Neural crest cell (in vitro differentiated cells): Measurements from ENCODE around the gene RCC1. TPM values are rescaled to one million over a fixed set of nuclear protein-coding genes. Genes with fewer than 3 reads are reported as not detected.
A peak's percentile ranks its signal among the peaks of the same experiment; 100 is the strongest.

Experiments
- DNase-seq: peaks from one replicate; pipeline ENCODE4 v3.0.0; 2021; ENCODE audit warnings: low read depth, mixed read lengths, low spot score
- H3K27ac Mint-ChIP-seq: one replicate; pipeline ENCODE4 v1.8.0; 2021; ENCODE audit warnings: mild to moderate bottlenecking, mixed read lengths; ENCODE audit not compliant: unreplicated experiment
- H3K27me3 Mint-ChIP-seq: 2 replicates; pipeline ENCODE4 v1.8.0; 2021; ENCODE audit warnings: low read depth, mild to moderate bottlenecking, mixed read lengths
- H3K36me3 Mint-ChIP-seq: 2 replicates; pipeline ENCODE4 v1.8.0; 2021; ENCODE audit warnings: low read depth, mild to moderate bottlenecking, mixed read lengths
- H3K4me1 Mint-ChIP-seq: 2 replicates; pipeline ENCODE4 v1.8.0; 2021; ENCODE audit warnings: mixed read lengths
- H3K4me3 Mint-ChIP-seq: one replicate; pipeline ENCODE4 v1.8.0; 2021; ENCODE audit warnings: mild to moderate bottlenecking, mixed read lengths
- H3K9me3 Mint-ChIP-seq: 2 replicates; pipeline ENCODE4 v1.8.0; 2021; ENCODE audit warnings: mixed read lengths
- total RNA-seq: library from RNA; stranded (reverse); gene quantifications from 2 replicates; pipeline ENCODE4 v1.2.1, GENCODE V29; 2021
- TF ChIP-seq, protein P1 (sequence below): fragments of 200-600 bp; sonication (generic); conservative IDR thresholded peaks from 2 replicates; pipeline ENCODE4 v1.5.0; 2021; ENCODE audit warnings: antibody characterized with exemption, mild to moderate bottlenecking

The RCC1 gene
- total RNA-seq, 1 donor from 2014 or later, result 94.8 TPM

DNA sequence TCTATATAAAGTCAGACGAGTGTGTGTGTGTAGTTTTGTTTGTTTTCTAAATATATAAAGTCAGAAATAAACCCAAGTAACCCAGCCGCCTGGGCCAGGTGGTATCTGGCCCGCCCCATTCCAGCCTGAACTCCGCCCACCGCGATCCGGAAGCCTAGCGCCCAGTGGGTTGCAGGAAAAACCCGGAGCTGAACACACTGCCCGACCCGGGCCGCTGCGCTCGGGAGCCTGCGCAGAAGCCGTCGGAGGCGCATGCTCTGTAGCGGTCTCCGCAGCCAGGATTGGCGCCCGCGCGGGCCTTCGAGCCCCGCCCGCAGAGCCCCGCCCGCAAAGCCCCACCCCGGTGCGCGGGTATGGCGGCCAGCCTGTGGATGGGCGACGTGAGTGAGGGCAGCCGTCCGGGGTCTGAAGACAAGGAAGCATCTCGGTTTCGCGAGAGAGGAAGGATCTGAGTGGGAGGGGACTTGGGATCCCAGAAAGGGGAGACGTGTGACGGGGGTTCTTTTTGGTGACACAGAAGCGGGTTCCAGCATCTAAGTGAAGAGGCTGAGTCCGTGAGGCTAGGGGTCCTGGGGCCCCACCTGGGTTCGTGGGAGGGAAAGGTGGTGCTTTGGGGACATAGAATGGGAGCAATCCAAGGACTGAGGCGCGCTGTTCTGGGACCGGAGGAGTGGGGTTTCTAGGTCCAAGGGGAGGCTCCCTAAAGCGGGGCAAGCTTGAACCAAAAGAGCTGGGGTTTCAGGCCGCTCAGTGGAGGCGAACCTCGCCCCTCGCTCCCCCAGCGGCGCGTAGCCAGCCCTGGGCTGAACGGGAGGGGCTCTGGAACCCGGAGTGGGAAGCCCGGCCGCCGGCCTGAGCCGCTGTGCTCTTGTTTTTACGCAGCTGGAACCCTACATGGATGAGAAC is 47.2 kb downstream of the RCC1 start, which contains the start of gene TRNAU1AP:
TSS of gene TRNAU1AP (plus strand) at position 328 of the 906 bp plus-strand sequence. CDS start at position 354, 26 bp downstream.
- Mint-ChIP-seq H3K4me3 (peak within 1 kb of the TSS; percentile 99), H3K27me3 (no peaks in the 10 kb centered on the region), H3K27ac (peak within 1 kb of the TSS; percentile 98), H3K36me3 (no peaks in the 10 kb centered on the region), H3K9me3 (no peaks in the 10 kb centered on the region), H3K4me1 (peaks cover 20% of the 10 kb centered on the region)
- TF ChIP-seq, protein P1, sequence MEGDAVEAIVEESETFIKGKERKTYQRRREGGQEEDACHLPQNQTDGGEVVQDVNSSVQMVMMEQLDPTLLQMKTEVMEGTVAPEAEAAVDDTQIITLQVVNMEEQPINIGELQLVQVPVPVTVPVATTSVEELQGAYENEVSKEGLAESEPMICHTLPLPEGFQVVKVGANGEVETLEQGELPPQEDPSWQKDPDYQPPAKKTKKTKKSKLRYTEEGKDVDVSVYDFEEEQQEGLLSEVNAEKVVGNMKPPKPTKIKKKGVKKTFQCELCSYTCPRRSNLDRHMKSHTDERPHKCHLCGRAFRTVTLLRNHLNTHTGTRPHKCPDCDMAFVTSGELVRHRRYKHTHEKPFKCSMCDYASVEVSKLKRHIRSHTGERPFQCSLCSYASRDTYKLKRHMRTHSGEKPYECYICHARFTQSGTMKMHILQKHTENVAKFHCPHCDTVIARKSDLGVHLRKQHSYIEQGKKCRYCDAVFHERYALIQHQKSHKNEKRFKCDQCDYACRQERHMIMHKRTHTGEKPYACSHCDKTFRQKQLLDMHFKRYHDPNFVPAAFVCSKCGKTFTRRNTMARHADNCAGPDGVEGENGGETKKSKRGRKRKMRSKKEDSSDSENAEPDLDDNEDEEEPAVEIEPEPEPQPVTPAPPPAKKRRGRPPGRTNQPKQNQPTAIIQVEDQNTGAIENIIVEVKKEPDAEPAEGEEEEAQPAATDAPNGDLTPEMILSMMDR, result no peak
- peak; percentile 96 for DNase-seq

DNA sequence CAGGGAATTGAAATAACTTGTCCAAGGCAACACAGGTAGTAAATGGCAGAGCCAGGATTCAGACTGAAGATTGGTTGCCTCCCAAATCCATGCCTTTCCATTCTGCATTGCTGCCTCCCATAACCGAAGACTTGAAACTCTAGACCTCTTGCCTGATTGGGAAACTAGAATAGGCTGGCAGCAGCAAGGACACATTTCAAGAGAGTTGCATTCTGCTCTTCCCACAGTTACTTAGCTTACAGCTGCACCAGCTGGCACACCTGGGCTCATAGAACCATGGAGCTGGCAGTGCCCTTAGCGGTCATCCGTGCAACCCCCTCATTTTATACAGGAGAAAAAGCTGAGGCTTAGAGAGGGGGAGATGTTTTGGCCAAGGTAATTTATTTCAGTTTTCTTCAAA is 55.0 kb downstream of the RCC1 start:
- no peaks in the 10 kb centered on the region for H3K4me1 Mint-ChIP-seq
- no peak overlapping the region for H3K4me3 Mint-ChIP-seq
- DNase-seq, result no peak
- no peaks in the 10 kb centered on the region for H3K9me3 Mint-ChIP-seq
- H3K27me3 Mint-ChIP-seq, result no peaks in the 10 kb centered on the region
- TF ChIP-seq, protein P1, result no peak
- peaks cover 6% of the 10 kb centered on the region for H3K36me3 Mint-ChIP-seq
- no peak overlapping the region for H3K27ac Mint-ChIP-seq

DNA sequence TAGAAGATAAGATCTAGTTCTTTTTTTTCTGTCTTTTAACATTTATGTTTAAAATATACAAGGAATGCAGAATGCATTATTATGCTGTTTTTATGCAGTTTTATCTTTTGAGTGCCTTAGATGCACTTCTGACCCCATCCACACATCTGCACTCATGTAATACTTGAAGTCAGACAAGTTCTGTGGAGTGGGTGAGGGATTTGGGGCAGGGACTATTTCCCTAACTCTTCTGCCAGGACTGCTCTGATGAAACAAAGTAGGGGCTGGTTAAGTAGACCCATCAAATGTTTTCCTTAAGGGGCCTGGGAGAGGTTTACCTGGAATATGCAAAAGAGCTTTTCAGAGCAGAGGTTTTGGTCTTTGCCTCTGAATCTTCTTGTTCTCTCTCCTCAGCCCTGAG is 58.5 kb downstream of the RCC1 start:
- H3K27me3 Mint-ChIP-seq, result no peaks in the 10 kb centered on the region
- H3K4me1 Mint-ChIP-seq, result no peaks in the 10 kb centered on the region
- H3K36me3 Mint-ChIP-seq, result peaks cover 16% of the 10 kb centered on the region
- TF ChIP-seq, protein P1, result no peak
- H3K4me3 Mint-ChIP-seq, result no peak overlapping the region
- H3K27ac Mint-ChIP-seq, result no peak overlapping the region
- no peak for DNase-seq
- no peaks in the 10 kb centered on the region for H3K9me3 Mint-ChIP-seq

DNA sequence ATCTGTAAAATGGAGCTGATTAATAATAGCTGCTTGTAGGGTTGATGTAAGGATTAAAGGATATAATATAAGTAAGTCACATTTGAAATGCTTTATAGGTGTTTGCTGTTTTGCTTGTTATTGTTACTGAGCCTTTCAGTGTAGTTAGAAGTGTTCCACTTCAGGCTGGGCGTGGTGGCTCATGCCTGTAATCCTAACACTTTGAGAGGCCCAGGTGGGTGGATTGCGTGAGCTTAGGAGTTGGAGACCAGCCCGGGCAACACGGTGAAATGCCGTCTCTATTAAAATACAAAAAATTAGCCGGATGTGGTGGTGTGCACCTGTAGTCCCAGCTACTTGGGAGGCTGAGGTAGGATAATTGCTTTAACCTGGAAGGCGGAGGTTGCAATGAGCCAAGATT is 59.2 kb downstream of the RCC1 start:
- Mint-ChIP-seq H3K4me1 (no peaks in the 10 kb centered on the region), H3K4me3 (no peak overlapping the region), H3K9me3 (no peaks in the 10 kb centered on the region), H3K36me3 (peaks cover 12% of the 10 kb centered on the region), H3K27me3 (no peaks in the 10 kb centered on the region), H3K27ac (no peak overlapping the region)
- TF ChIP-seq, protein P1, result no peak
- DNase-seq, result no peak

DNA sequence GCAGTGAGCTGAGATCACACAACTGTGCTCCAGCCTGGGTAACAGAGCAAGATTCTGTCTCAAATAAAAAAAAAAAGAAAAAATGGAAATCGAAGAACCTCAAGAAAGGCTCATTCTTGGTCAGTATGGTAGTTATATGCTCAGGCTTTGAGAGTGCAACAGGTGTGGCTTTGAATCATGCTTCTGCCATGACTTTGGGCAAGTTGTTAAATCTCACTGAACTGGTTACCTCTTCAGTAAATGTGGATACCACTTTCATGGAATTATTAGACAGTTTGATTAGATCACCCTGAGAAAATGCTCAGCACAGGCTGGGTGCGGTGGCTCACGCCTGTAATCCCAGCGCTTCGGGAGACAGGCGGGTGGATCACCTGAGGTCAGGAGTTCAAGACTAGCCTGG is 59.9 kb downstream of the RCC1 start:
- no peaks in the 10 kb centered on the region for H3K27me3 Mint-ChIP-seq
- no peak for DNase-seq
- TF ChIP-seq, protein P1, result no peak
- H3K36me3 Mint-ChIP-seq, result peaks cover 12% of the 10 kb centered on the region
- H3K4me1 Mint-ChIP-seq, result no peaks in the 10 kb centered on the region
- no peak overlapping the region for H3K27ac Mint-ChIP-seq
- no peak overlapping the region for H3K4me3 Mint-ChIP-seq
- H3K9me3 Mint-ChIP-seq, result no peaks in the 10 kb centered on the region
